Stimulated activated naive CD4-positive, alpha-beta T cell treated with Interleukin-2 at 50 U/mL for 16 hours (primary cell): ENCODE measurements around the gene RPUSD2.
"Not testable (repeated sequence)": the region's sequence is repeated elsewhere in the genome, so short reads cannot be mapped to it uniquely, and the experiment has no call there.

Experiments used
- DNase-seq: peaks from one replicate; lab custom pipeline; 2025; lab: John Stamatoyannopoulos, UW

The RPUSD2 gene

GRCh38 chr15:40565333-40566238 lies 3.5 kb upstream of the RPUSD2 start:
- DNase-seq: no peak

GRCh38 chr15:40567111-40567510 lies 2.0 kb upstream of the RPUSD2 start:
- no peak for DNase-seq

- no peak for DNase-seq
These were observed 6.0 kb downstream of the RPUSD2 start for GRCh38 chr15:40575113-40575512.

DNA sequence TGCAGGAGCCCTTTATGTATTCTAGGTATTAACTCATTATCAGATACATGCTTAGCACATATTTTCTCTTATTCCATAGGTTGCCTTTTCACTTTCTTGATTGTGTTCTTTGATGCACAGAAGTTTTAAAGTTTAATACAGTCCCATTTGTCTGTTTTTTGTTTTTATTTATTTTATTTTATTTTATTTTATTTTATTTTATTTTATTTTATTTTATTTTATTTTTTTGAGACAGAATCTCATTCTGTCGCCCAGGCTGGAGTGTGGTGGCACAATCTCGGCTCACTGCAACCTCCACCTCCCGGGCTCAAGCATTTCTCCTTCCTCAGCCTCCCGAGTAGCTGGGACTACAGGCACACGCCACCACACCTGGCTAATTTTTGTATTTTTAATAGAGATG lies 7.8 kb downstream of the RPUSD2 start:
- DNase-seq: not testable (repeated sequence)

GRCh38 chr15:40578892-40579291 lies 9.8 kb downstream of the RPUSD2 start:
- DNase-seq: no peak

- not testable (repeated sequence) for DNase-seq
These were observed 12.7 kb downstream of the RPUSD2 start for GRCh38 chr15:40581796-40582195.

GRCh38 chr15:40582726-40583246 lies 13.7 kb downstream of the RPUSD2 start:
- DNase-seq: no peak

DNA sequence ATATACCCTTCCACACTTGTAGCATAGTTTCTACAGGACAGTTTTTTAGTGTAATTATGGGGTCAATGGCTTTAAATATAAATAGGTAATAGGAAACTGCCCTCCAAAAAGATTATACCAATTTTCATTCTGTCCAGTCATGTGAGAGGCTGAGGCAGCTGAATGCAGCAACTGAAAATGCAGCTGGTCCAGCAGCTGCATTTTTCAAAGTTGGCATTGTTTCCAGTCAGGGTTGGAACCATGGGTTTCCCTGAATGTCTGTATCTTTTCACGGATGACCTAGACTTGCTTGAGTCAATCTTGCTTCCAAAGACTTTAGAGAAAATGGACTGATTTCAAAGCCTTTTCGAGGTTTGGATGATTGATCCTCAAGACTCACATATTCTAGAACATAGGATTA lies 15.1 kb downstream of the RPUSD2 start:
- no peak for DNase-seq

GRCh38 chr15:40590667-40591050 lies 21.6 kb downstream of the RPUSD2 start:
- no peak for DNase-seq

DNA sequence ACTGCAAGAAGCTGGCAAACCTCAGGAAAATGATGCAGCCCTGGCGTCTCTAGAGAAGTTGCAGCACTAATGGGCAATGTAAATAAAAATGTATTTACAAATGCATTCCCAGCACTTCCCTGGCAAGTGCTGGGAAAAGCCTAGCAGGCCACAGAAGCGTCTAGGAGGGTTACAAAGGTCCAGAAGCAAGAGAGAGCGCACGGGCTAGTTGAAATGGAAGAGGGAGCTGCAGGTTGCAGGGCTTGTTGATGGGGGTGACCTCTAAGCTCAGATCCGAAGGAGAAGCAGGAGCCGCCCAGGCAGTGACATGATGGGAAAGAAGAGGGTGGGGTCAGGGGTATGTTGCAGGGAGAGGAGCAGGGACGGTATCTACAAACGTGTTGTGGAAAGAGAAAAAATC lies 22.3 kb downstream of the RPUSD2 start:
- DNase-seq: no peak

GRCh38 chr15:40593165-40593564 lies 24.1 kb downstream of the RPUSD2 start:
- DNase-seq: no peak

DNA sequence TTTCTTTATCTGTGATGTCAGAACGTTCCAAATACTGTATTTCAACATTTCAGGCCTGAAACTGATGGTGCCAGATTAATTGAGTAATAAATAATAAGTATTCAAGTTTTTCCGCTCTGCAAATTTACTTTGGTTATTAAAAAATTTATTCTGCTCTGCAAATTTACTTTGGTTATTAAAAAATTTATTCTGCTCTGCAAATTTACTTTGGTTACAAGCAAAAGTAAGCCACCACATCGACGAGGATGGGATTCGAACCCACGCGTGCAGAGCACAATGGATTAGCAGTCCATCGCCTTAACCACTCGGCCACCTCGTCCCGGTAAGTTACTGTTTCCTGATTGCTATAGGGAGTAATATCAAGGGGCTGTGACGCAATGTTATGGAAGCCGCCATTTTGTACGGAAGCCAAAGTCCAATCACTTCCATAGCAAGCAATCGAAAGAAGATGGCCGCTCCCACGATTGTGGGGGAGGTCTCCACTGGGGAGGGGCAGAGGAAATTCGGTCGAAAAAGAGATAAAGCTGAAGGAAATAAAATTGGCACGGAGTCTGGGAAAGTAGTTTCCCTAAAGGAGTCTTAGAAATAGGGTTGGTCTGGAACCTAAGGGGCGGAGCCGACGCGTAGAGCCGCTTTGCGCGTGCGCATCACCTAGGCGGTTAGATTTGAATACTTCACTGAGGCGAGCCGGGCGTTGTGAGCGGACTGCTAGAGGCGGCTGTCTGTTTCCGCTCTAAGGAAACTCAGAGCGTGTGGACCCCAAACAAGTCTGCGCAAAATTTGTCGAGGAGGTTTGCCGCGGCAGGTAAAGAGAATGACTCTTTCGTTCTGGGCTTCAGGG lies 24.7 kb downstream of the RPUSD2 start, which contains the start of gene KNL1:
Gene KNL1, plus strand, starts transcription at position 662 of the 841 bp plus-strand sequence. CDS start 8,683 bp downstream, outside the sequence.
- peak; percentile 82 for DNase-seq

DNA sequence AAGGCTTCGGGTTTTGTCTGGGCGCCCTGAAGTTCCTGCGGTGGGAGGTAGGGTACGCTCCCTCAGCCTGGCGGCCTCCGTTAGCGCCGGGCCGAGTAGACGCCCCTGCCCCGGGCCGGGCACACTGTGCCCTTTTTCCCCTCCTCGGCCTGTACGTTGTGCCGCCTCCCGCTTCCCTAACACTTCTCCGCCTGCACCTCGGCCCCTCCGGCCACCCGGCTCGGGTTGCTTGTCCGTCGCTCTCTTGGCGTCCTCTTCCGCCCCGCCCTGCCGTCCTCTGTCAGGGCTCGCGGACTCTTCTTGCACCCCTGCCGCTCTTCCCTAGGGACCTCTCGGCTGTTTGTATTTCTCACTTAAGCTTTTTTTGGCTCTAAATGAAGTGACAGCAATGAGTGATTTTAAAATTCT lies 25.3 kb downstream of the RPUSD2 start:
- no peak for DNase-seq

DNA sequence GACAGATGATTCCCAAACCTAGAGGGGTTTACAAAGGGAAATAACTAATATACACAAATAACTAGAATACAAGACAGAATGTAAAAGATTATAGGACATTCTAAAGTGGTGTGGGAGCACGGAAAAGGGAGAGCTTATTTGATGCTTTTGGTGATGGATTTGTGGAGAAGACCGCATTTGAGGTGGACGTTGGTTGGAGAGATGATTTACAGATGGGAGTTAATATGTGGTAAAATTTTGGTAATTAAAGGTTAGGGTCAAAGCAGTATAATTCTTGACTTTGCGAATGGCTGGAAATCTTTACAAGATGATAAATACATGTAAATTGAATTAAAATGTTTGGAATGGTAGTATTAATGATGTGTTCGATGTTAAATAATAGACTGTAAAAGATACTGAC lies 26.1 kb downstream of the RPUSD2 start:
- DNase-seq: no peak

DNA sequence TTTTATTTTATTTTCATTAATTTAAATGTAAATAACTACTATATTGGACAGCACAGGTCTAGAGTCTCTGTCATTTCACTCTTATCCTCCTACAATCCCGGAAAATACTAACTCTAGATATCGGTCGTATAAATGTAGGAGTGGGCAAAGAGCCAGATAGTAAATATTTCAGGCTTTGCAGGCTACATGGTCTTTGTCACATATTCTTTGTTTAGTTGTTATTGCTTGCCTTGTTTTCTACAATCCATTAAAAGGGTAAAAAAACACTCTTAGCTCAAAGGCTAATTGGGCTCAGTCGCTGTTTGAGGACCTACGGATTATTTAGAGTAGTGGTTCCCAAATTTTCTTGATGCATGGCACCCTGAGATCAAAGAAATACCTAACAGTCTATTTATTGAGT lies 26.7 kb downstream of the RPUSD2 start:
- DNase-seq: no peak

DNA sequence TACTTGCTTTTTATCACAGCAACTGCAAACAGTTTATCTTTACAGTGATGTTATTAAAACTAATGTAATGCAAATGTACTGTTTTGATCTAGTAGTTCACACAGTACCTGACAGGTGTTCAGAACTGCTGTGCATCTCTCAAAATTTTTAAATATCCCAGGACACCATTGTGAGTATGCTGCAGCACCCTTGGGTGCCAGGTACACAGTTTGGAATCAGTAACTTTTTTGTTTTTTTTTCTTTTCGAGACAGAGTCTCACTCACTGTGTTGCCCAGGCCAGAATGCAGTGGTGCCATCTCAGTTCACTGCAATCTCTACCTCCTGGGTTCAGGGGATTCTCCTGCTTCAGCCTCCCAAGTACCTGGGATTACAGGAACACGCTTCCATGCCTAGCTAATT lies 27.9 kb downstream of the RPUSD2 start:
- no peak for DNase-seq

- no peak for DNase-seq
These were observed 29.0 kb downstream of the RPUSD2 start for GRCh38 chr15:40598126-40598525.

DNA sequence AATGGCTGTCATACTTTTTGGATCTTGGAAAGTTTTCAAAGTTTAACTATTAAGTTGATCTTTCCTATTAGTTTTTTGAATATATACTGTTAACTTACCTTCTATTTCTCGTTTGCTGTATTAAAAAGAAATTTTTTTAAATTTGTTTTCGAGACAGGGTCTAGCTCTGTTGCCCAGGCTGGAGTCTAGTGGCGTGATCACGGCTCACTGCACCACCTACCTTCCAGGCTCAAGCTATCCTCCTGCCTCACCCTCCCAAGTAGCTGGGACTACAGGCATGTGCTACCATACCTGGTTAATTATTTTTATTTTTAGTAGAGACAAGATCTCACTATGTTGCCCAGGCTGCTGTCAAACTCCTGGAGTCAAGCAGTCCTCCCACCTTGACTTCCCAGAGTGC lies 29.6 kb downstream of the RPUSD2 start:
- DNase-seq: no peak

DNA sequence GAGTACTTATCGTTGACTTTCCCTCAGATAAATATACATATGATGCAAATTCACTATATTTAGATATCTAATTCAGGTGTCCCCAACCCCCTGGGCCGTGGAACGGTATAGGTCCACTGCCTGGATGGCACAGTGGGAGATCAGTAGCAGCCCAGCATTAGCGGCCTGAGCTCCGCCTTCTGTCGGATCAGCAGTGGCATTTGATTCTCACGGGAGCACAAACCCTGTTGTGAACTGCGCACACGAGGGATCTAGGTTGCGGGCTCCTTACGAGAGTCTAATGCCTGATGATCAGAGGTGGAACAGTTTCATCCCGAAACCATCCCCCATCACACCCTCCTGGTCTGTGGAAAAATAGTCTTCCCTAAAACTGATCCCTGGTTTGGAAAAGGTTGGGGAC lies 31.9 kb downstream of the RPUSD2 start:
- DNase-seq: no peak

DNA sequence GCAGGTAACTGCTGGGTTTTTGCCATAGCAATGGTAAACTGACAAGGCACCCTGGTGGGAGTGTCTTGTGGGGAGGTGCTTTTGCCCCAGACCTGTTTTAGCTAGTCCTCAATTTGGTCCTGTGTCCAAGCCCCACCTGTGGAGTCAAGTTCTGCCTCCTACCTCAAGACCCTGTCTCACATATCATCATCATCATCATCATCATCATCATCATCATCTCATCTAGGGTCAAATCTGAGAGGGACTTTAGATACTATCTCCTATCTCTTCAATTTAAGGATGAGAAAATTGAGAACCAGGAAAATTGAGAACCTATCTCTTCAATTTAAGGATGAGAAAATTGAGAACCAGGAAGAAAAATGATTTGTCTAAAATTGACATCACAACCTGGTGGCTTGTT lies 34.8 kb downstream of the RPUSD2 start:
- no peak for DNase-seq

DNA sequence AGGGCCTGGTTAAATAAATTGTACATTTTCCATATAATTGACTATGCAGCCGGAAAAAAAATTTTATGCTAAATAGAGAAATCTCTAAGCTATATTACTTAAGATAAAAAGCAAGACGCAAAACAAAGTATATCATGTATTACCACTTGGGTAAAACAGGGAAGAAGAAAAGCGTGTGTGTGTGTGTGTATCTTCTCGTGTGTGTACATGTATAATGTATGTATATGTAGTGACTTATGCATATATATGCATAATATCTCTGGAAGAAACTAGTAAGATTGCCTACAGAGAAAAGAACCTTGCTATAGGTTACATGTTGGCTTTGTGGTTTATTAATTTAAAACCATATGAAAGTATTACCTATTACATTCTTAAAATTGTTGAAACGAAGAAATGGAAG lies 44.0 kb downstream of the RPUSD2 start:
- no peak for DNase-seq

DNA sequence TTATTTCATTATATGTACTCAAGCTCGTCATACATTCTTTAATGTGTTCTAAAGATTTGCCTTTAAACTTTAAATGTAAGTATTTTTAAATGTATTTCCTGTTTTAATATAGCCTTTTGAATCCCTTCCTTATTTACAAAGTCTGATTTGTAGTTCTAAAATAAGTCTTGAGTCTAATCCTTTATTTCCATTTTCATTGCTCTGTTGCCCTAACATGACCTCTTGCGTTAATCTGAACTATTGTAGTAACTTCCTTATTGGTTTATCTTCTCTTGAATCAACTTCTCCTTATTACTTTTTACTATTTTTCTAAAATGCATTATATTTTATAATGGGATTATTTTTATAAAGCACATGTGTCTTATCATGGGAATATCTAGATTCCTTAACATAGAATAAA lies 48.9 kb downstream of the RPUSD2 start:
- no peak for DNase-seq

GRCh38 chr15:40618906-40619305 lies 49.8 kb downstream of the RPUSD2 start:
- no peak for DNase-seq
